Liver (tissue), 9 donors: ENCODE results near the gene DYSF. TPM values are rescaled to one million over a fixed set of nuclear protein-coding genes. Genes with fewer than 3 reads are reported as not detected.

Source experiments
- DNase-seq: peaks from one replicate; pipeline ENCODE4 v3.0.0-alpha.2; 2017; ENCODE audit warnings: low spot score
- H3K27ac ChIP-seq, 2 donors: one replicate each; pipeline ENCODE4 v1.7.0; 2013; ENCODE audit warnings: inconsistent platforms in 2 of 2, low read length in 2 of 2, control low read depth in 1 of 2, low read depth in 1 of 2, mild to moderate bottlenecking in 1 of 2
- H3K27me3 ChIP-seq, 4 donors: one replicate each; pipeline versions ENCODE4 v1.6.1 to v1.7.0; 2013; ENCODE audit warnings: low read length in 3 of 4, inconsistent platforms in 1 of 4, mild to moderate bottlenecking in 1 of 4, moderate library complexity in 1 of 4; ENCODE audit not compliant: control insufficient read depth in 4 of 4, insufficient read depth in 4 of 4
- H3K36me3 ChIP-seq, 4 donors: one replicate each; pipeline versions ENCODE4 v1.6.1 to v1.7.0; 2013; ENCODE audit warnings: low read length in 3 of 4, mild to moderate bottlenecking in 3 of 4, low read depth in 1 of 4, moderate library complexity in 1 of 4; ENCODE audit not compliant: control insufficient read depth in 4 of 4, insufficient read depth in 3 of 4
- H3K4me1 ChIP-seq, 4 donors: one replicate each; pipeline versions ENCODE4 v1.6.1 to v1.7.0; 2013; ENCODE audit warnings: low read length in 3 of 4, mild to moderate bottlenecking in 3 of 4, moderate library complexity in 1 of 4; ENCODE audit not compliant: control insufficient read depth in 4 of 4, insufficient read depth in 4 of 4
- H3K4me3 ChIP-seq, 3 donors: one replicate each; pipeline versions ENCODE4 v1.6.1 to v1.7.0; 2013; ENCODE audit warnings: low read length in 3 of 3, control low read depth in 1 of 3, low read depth in 1 of 3, mild to moderate bottlenecking in 1 of 3
- H3K9ac ChIP-seq, 2 donors: one replicate each; pipeline ENCODE4 v1.7.0; 2013; ENCODE audit warnings: low read length in 2 of 2, mild to moderate bottlenecking in 2 of 2, moderate library complexity in 2 of 2, control low read depth in 1 of 2, low read depth in 1 of 2
- H3K9me3 ChIP-seq, 4 donors: one replicate each; pipeline versions ENCODE4 v1.6.1 to v1.7.0; 2013; ENCODE audit warnings: low read length in 3 of 4; ENCODE audit not compliant: control insufficient read depth in 4 of 4
- EGR1 ChIP-seq, 2 donors: IDR thresholded peaks; 2 replicates each; pipeline ENCODE4 v1.6.1; 2016 to 2018; ENCODE audit warnings: antibody characterized with exemption in 2 of 2, low read depth in 2 of 2
- FOXA1 ChIP-seq: IDR thresholded peaks from 2 replicates; pipeline ENCODE4 v1.6.1; 2016; ENCODE audit warnings: antibody characterized with exemption
- FOXA2 ChIP-seq: IDR thresholded peaks from 2 replicates; pipeline ENCODE4 v1.6.1; 2016; ENCODE audit warnings: antibody characterized with exemption
- HNF4G ChIP-seq: IDR thresholded peaks from 2 replicates; pipeline ENCODE4 v1.6.1; 2016; ENCODE audit warnings: antibody characterized with exemption
- JUND ChIP-seq, 2 donors: IDR thresholded peaks; 2 replicates each; pipeline ENCODE4 v1.6.1; 2016; ENCODE audit warnings: antibody characterized with exemption in 2 of 2
- NR2F2 ChIP-seq: IDR thresholded peaks from 2 replicates; pipeline ENCODE4 v1.6.1; 2016; ENCODE audit warnings: antibody characterized with exemption
- RAD21 ChIP-seq, 2 donors: IDR thresholded peaks; 2 replicates each; pipeline ENCODE4 v1.6.1; 2016; ENCODE audit warnings: antibody characterized with exemption in 2 of 2, mild to moderate bottlenecking in 2 of 2
- SP1 ChIP-seq: IDR thresholded peaks from 2 replicates; pipeline ENCODE4 v1.6.1; 2018; ENCODE audit warnings: antibody characterized with exemption, mild to moderate bottlenecking
- TAF1 ChIP-seq: conservative IDR thresholded peaks from 2 replicates; pipeline ENCODE4 v1.6.1; 2016; ENCODE audit warnings: antibody characterized with exemption, mild to moderate bottlenecking
- WGBS: extraction: QIAGEN DNeasy Blood & Tissue Kit; methylation state at CpG from one replicate; pipeline ENCODE4 v1.1.7; 2013; 5-methylcytosine and 5-hydroxymethylcytosine counted together
- polyA plus RNA-seq, 2 donors: library from polyadenylated mRNA; stranded (reverse) in 1 of 2; unstranded in 1 of 2; fragments of 200-250 nt in 1 of 2; fragments of >200 nt in 1 of 2; fragmentation: Nextera tagmentation in 1 of 2; extraction: Ambion mirVana in 1 of 2; gene quantifications; one replicate each; pipeline versions ENCODE4 v1.2.1 to v1.2.3, GENCODE V29; 2013 to 2015
- total RNA-seq, 2 donors: library from RNA; depleted of rRNA; stranded (reverse); fragments of >200 nt; gene quantifications; one replicate each; pipeline ENCODE4 v1.2.3, GENCODE V29; 2014
- TF ChIP-seq, protein P1 (sequence below): fragments of 150-350 bp; IDR thresholded peaks from 2 replicates; pipeline ENCODE4 v1.5.1; 2017; ENCODE audit warnings: improper control_type of control experiment, low read depth, low read length; ENCODE audit not compliant: missing input control
- TF ChIP-seq, protein P2 (sequence below): IDR thresholded peaks from 2 replicates; pipeline ENCODE4 v1.6.1; 2016; ENCODE audit warnings: antibody characterized with exemption
- TF ChIP-seq, protein P3 (sequence below): IDR thresholded peaks from 2 replicates; pipeline ENCODE4 v1.6.1; 2016; ENCODE audit warnings: antibody characterized with exemption
- TF ChIP-seq, protein P4 (sequence below): IDR thresholded peaks from 2 replicates; pipeline ENCODE4 v1.6.1; 2016; ENCODE audit warnings: antibody characterized with exemption, mild to moderate bottlenecking
- donor health status: healthy.
- donor health status: healthy.
- donor health status: healthy.
- donor health status: healthy.
- donor health status: healthy.

Gene DYSF
- total and polyA plus RNA-seq, 4 donors: 8.5 to 20.8 (median 13.6) TPM

- TF ChIP-seq, protein P1, sequence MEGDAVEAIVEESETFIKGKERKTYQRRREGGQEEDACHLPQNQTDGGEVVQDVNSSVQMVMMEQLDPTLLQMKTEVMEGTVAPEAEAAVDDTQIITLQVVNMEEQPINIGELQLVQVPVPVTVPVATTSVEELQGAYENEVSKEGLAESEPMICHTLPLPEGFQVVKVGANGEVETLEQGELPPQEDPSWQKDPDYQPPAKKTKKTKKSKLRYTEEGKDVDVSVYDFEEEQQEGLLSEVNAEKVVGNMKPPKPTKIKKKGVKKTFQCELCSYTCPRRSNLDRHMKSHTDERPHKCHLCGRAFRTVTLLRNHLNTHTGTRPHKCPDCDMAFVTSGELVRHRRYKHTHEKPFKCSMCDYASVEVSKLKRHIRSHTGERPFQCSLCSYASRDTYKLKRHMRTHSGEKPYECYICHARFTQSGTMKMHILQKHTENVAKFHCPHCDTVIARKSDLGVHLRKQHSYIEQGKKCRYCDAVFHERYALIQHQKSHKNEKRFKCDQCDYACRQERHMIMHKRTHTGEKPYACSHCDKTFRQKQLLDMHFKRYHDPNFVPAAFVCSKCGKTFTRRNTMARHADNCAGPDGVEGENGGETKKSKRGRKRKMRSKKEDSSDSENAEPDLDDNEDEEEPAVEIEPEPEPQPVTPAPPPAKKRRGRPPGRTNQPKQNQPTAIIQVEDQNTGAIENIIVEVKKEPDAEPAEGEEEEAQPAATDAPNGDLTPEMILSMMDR: no peak
- TF ChIP-seq, protein P2, sequence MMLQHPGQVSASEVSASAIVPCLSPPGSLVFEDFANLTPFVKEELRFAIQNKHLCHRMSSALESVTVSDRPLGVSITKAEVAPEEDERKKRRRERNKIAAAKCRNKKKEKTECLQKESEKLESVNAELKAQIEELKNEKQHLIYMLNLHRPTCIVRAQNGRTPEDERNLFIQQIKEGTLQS: no peak
- TF ChIP-seq EGR1 (IDR thresholded peaks at IDR 0.05; ENCODE audit: low read depth in 2 of 2) (no peak), FOXA1 (no peak), NR2F2 (no peak), FOXA2 (no peak), TAF1 (no peak)
Observed at GRCh38 chr2:71482055-71482454, 28.7 kb downstream of the DYSF start (continued).

- peak overlapping the region in 1 of 2 donors; percentile 4 for H3K27ac ChIP-seq
- no peak for TF ChIP-seq JUND (IDR thresholded peaks at IDR 0.05)
- TF ChIP-seq HNF4G: no peak
- TF ChIP-seq, protein P3, sequence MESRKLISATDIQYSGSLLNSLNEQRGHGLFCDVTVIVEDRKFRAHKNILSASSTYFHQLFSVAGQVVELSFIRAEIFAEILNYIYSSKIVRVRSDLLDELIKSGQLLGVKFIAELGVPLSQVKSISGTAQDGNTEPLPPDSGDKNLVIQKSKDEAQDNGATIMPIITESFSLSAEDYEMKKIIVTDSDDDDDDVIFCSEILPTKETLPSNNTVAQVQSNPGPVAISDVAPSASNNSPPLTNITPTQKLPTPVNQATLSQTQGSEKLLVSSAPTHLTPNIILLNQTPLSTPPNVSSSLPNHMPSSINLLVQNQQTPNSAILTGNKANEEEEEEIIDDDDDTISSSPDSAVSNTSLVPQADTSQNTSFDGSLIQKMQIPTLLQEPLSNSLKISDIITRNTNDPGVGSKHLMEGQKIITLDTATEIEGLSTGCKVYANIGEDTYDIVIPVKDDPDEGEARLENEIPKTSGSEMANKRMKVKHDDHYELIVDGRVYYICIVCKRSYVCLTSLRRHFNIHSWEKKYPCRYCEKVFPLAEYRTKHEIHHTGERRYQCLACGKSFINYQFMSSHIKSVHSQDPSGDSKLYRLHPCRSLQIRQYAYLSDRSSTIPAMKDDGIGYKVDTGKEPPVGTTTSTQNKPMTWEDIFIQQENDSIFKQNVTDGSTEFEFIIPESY: no peak
- TF ChIP-seq, protein P1: no peak
- no peaks in the 10 kb centered on the region for H3K9me3 ChIP-seq
- no peaks in the 10 kb centered on the region for H3K4me1 ChIP-seq
- H3K4me3 ChIP-seq: no peak overlapping the region
- no peaks in the 10 kb centered on the region for H3K27me3 ChIP-seq
- H3K36me3 ChIP-seq: peaks cover 0 to 11% (median 5%) of the 10 kb centered on the region in 4 donors
- WGBS: 85% methylated on average over 10 of the region's 10 CpGs
- DNase-seq: no peak
- H3K9ac ChIP-seq: no peak overlapping the region
Observed at GRCh38 chr2:71483246-71483645, 29.9 kb downstream of the DYSF start.

DNA sequence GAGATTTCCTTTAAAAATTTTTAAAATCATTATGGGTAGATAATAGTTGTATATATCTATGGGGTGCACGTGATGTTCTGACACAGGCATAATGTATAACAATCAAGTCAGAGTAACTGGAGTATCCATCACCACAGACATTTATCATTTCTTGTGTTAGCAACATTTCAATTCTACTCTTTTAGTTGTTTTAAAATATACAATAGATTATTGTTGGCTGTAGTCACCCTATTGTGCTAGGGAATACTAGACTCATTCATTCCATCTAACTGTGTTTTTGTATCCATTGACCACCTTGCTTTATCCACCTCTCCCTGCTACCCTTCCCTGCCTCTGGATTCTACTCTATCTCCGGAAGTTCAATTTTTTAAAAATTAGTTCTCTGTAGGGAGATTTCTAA lies 31.0 kb downstream of the DYSF start:
- H3K27ac ChIP-seq: no peak overlapping the region
- H3K36me3 ChIP-seq: peaks cover 0 to 11% (median 5%) of the 10 kb centered on the region in 4 donors
- no peaks in the 10 kb centered on the region for H3K4me1 ChIP-seq
- H3K9me3 ChIP-seq: no peaks in the 10 kb centered on the region
- DNase-seq: no peak
- no peaks in the 10 kb centered on the region for H3K27me3 ChIP-seq
- no peak overlapping the region for H3K4me3 ChIP-seq
- WGBS: 94% methylated on average over 2 of the region's 2 CpGs
- TF ChIP-seq JUND (IDR thresholded peaks at IDR 0.05): no peak
- TF ChIP-seq, protein P2: no peak
- TF ChIP-seq, protein P1: no peak
- TF ChIP-seq FOXA2: no peak
- no peak for TF ChIP-seq FOXA1
- no peak for TF ChIP-seq NR2F2
- TF ChIP-seq RAD21 (IDR thresholded peaks at IDR 0.05): no peak
- TF ChIP-seq, protein P4, sequence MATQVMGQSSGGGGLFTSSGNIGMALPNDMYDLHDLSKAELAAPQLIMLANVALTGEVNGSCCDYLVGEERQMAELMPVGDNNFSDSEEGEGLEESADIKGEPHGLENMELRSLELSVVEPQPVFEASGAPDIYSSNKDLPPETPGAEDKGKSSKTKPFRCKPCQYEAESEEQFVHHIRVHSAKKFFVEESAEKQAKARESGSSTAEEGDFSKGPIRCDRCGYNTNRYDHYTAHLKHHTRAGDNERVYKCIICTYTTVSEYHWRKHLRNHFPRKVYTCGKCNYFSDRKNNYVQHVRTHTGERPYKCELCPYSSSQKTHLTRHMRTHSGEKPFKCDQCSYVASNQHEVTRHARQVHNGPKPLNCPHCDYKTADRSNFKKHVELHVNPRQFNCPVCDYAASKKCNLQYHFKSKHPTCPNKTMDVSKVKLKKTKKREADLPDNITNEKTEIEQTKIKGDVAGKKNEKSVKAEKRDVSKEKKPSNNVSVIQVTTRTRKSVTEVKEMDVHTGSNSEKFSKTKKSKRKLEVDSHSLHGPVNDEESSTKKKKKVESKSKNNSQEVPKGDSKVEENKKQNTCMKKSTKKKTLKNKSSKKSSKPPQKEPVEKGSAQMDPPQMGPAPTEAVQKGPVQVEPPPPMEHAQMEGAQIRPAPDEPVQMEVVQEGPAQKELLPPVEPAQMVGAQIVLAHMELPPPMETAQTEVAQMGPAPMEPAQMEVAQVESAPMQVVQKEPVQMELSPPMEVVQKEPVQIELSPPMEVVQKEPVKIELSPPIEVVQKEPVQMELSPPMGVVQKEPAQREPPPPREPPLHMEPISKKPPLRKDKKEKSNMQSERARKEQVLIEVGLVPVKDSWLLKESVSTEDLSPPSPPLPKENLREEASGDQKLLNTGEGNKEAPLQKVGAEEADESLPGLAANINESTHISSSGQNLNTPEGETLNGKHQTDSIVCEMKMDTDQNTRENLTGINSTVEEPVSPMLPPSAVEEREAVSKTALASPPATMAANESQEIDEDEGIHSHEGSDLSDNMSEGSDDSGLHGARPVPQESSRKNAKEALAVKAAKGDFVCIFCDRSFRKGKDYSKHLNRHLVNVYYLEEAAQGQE: no peak
- TF ChIP-seq SP1: no peak
- TF ChIP-seq, protein P3: no peak
- H3K9ac ChIP-seq: no peak overlapping the region
